GM23338 (cell line): ENCODE results near the gene HPS3.

Experiments used
- CREB1 ChIP-seq: fragments of 250-450 bp; sonication (Bioruptor Pico); IDR thresholded peaks from 2 replicates; pipeline ENCODE4 v1.5.0; 2020; ENCODE audit warnings: low read depth, mild to moderate bottlenecking, moderate library complexity
- EZH2 ChIP-seq: fragments of 200-600 bp; sonication (generic); IDR thresholded peaks from one replicate; pipeline ENCODE4 v1.8.0; 2017; ENCODE audit warnings: antibody characterized with exemption, mild to moderate bottlenecking, low read depth; ENCODE audit not compliant: unreplicated experiment
- TF ChIP-seq, protein P1 (sequence below), 2 experiments: fragments of 200-600 bp in 1 of 2; sonication (generic) in 1 of 2; conservative IDR thresholded peaks; 2 replicates each; pipeline versions ENCODE4 v1.5.1 to v1.6.1; 2016 to 2017; ENCODE audit warnings: antibody characterized with exemption in 2 of 2, low read depth in 2 of 2, mild to moderate bottlenecking in 2 of 2, moderate library complexity in 1 of 2
- TF ChIP-seq, protein P2 (sequence below): IDR thresholded peaks from one replicate; pipeline ENCODE4 v1.6.1; 2018; ENCODE audit warnings: antibody characterized with exemption; ENCODE audit not compliant: unreplicated experiment

DNA sequence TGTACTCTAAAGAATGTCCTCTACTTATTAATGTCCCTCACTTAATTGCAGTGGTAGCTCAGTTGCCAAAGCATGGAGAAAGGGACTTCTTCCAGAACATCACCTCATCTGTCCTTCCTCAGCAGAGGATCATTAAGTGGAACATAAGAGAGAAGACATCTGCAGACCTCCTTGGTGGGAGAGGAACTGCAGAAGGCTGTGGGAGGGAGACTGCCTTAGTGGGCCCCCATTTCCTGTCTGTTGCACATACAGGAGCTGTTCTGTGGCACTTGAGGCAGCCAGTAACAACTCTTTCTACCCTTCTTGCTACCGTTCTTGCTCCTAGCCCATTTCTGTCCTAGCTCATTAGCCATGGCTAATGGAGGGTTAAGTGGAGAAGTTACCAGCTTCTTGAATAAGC, 33.6 kb downstream of the HPS3 start:
- TF ChIP-seq, protein P1, sequence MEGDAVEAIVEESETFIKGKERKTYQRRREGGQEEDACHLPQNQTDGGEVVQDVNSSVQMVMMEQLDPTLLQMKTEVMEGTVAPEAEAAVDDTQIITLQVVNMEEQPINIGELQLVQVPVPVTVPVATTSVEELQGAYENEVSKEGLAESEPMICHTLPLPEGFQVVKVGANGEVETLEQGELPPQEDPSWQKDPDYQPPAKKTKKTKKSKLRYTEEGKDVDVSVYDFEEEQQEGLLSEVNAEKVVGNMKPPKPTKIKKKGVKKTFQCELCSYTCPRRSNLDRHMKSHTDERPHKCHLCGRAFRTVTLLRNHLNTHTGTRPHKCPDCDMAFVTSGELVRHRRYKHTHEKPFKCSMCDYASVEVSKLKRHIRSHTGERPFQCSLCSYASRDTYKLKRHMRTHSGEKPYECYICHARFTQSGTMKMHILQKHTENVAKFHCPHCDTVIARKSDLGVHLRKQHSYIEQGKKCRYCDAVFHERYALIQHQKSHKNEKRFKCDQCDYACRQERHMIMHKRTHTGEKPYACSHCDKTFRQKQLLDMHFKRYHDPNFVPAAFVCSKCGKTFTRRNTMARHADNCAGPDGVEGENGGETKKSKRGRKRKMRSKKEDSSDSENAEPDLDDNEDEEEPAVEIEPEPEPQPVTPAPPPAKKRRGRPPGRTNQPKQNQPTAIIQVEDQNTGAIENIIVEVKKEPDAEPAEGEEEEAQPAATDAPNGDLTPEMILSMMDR (conservative IDR thresholded peaks at IDR 0.05; ENCODE audit: low read depth in 2 of 2) = no peak
- TF ChIP-seq EZH2 (no peak), CREB1 (CRISPR knock-in tag) (no peak)
- TF ChIP-seq, protein P2, sequence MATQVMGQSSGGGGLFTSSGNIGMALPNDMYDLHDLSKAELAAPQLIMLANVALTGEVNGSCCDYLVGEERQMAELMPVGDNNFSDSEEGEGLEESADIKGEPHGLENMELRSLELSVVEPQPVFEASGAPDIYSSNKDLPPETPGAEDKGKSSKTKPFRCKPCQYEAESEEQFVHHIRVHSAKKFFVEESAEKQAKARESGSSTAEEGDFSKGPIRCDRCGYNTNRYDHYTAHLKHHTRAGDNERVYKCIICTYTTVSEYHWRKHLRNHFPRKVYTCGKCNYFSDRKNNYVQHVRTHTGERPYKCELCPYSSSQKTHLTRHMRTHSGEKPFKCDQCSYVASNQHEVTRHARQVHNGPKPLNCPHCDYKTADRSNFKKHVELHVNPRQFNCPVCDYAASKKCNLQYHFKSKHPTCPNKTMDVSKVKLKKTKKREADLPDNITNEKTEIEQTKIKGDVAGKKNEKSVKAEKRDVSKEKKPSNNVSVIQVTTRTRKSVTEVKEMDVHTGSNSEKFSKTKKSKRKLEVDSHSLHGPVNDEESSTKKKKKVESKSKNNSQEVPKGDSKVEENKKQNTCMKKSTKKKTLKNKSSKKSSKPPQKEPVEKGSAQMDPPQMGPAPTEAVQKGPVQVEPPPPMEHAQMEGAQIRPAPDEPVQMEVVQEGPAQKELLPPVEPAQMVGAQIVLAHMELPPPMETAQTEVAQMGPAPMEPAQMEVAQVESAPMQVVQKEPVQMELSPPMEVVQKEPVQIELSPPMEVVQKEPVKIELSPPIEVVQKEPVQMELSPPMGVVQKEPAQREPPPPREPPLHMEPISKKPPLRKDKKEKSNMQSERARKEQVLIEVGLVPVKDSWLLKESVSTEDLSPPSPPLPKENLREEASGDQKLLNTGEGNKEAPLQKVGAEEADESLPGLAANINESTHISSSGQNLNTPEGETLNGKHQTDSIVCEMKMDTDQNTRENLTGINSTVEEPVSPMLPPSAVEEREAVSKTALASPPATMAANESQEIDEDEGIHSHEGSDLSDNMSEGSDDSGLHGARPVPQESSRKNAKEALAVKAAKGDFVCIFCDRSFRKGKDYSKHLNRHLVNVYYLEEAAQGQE = no peak
